GM19023 (cell line): ENCODE results near the gene TEDC2.
"Not testable (repeated sequence)": the region's sequence is repeated elsewhere in the genome, so short reads cannot be mapped to it uniquely, and the experiment has no call there.

Experiments used
- ATAC-seq: cut with Tn5 transposase; IDR thresholded peaks from one replicate; pipeline ENCODE4 v1.9.1; 2021; ENCODE audit warnings: mild to moderate bottlenecking, moderate library complexity; ENCODE audit not compliant: unreplicated experiment

TEDC2 gene

GRCh38 chr16:2459647-2460390, at the start of gene TEDC2:
Gene TEDC2, plus strand, starts transcription at chr16:2460109. Its CDS starts 36 bp downstream, at chr16:2460145.
- peak; percentile 89 for ATAC-seq

- ATAC-seq: no peak
Measured at GRCh38 chr16:2415085-2415484, 44.8 kb upstream of the TEDC2 start.

GRCh38 chr16:2420035-2420434, 39.9 kb upstream of the TEDC2 start:
- no peak for ATAC-seq

- no peak for ATAC-seq
Measured at GRCh38 chr16:2422123-2422867, 37.6 kb upstream of the TEDC2 start.

GRCh38 chr16:2424061-2425007, 35.6 kb upstream of the TEDC2 start:
- no peak for ATAC-seq

- ATAC-seq: no peak
Measured at GRCh38 chr16:2425008-2425518, 34.8 kb upstream of the TEDC2 start.

GRCh38 chr16:2425825-2426430, 34.0 kb upstream of the TEDC2 start:
- no peak for ATAC-seq

GRCh38 chr16:2426941-2427361, 33.0 kb upstream of the TEDC2 start:
- no peak for ATAC-seq

GRCh38 chr16:2427526-2427925, 32.4 kb upstream of the TEDC2 start:
- no peak for ATAC-seq

GRCh38 chr16:2428051-2428783, 31.7 kb upstream of the TEDC2 start:
- ATAC-seq: peak; percentile 13

- no peak for ATAC-seq
Measured at GRCh38 chr16:2428784-2429033, 31.2 kb upstream of the TEDC2 start.

- peak; percentile 89 for ATAC-seq
Measured at GRCh38 chr16:2429034-2429770, 30.7 kb upstream of the TEDC2 start, which contains the start of gene CCNF. Gene CCNF, plus strand, starts transcription at chr16:2429447. Its CDS starts 35 bp downstream, at chr16:2429482.

- ATAC-seq: peak; percentile 8
Measured at GRCh38 chr16:2429771-2430663, 29.9 kb upstream of the TEDC2 start.

- ATAC-seq: no peak
Measured at GRCh38 chr16:2432286-2432685, 27.6 kb upstream of the TEDC2 start.

- ATAC-seq: no peak
Measured at GRCh38 chr16:2432801-2433505, 27.0 kb upstream of the TEDC2 start.

GRCh38 chr16:2435236-2435635, 24.7 kb upstream of the TEDC2 start:
- not testable (repeated sequence) for ATAC-seq

- no peak for ATAC-seq
Measured at GRCh38 chr16:2436110-2436509, 23.8 kb upstream of the TEDC2 start.
